BLaER1 (cell line): ENCODE data around the gene NCKAP5.
"Not testable (repeated sequence)": the region's sequence is repeated elsewhere in the genome, so short reads cannot be mapped to it uniquely, and the experiment has no call there.

Source experiments
- H3K27ac ChIP-seq: shearing (Covaris generic); formaldehyde crosslinking; 2 replicates; pipeline ENCODE4 v1.8.1; 2022
- H3K27me3 ChIP-seq: shearing (Covaris generic); formaldehyde crosslinking; 2 replicates; pipeline ENCODE4 v1.8.1; 2022
- H3K36me3 ChIP-seq: shearing (Covaris generic); formaldehyde crosslinking; 2 replicates; pipeline ENCODE4 v1.8.1; 2022
- H3K4me1 ChIP-seq: shearing (Covaris generic); formaldehyde crosslinking; 2 replicates; pipeline ENCODE4 v1.8.1; 2022
- H3K4me2 ChIP-seq: shearing (Covaris generic); formaldehyde crosslinking; 2 replicates; pipeline ENCODE4 v1.8.1; 2022
- H3K4me3 ChIP-seq: shearing (Covaris generic); formaldehyde crosslinking; 2 replicates; pipeline ENCODE4 v1.8.1; 2022
- H3K9ac ChIP-seq: shearing (Covaris generic); formaldehyde crosslinking; 2 replicates; pipeline ENCODE4 v1.8.1; 2022
- H3K9me3 ChIP-seq: shearing (Covaris generic); formaldehyde crosslinking; 2 replicates; pipeline ENCODE4 v1.8.1; 2022
- H4K20me1 ChIP-seq: shearing (Covaris generic); formaldehyde crosslinking; 2 replicates; pipeline ENCODE4 v1.8.1; 2022
- Cebpa-rat ChIP-seq: shearing (Covaris generic); IDR thresholded peaks from 2 replicates; pipeline ENCODE4 v1.8.1; 2022

Gene NCKAP5

DNA sequence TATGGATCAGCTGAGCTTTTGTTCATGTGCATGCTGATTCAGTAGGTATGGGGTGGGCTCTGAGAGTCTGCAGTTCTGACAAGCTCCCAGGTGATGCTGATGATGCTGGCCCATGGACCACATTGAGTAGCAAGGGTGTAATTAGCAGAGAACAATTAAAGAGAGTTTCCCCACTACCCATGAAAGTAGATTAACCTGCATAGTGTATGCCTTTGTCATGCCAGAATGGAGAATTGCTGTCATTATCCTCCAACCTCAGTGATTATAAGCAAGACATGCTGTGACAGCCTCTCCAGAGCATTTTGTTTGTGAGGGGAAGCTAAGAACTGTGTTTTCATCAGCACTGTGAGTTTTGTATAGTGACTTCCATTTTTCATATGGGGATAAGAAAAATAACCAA is 838.7 kb downstream of the NCKAP5 start:
- no peak overlapping the region for H3K27ac ChIP-seq
- no peak for TF ChIP-seq Cebpa-rat
- no peaks in the 10 kb centered on the region for H3K36me3 ChIP-seq
- H3K4me2 ChIP-seq = no peak overlapping the region
- no peak overlapping the region for H3K9ac ChIP-seq
- no peaks in the 10 kb centered on the region for H3K27me3 ChIP-seq
- H3K9me3 ChIP-seq = no peaks in the 10 kb centered on the region
- H3K4me1 ChIP-seq = no peaks in the 10 kb centered on the region
- no peak overlapping the region for H3K4me3 ChIP-seq
- H4K20me1 ChIP-seq = no peaks in the 10 kb centered on the region

DNA sequence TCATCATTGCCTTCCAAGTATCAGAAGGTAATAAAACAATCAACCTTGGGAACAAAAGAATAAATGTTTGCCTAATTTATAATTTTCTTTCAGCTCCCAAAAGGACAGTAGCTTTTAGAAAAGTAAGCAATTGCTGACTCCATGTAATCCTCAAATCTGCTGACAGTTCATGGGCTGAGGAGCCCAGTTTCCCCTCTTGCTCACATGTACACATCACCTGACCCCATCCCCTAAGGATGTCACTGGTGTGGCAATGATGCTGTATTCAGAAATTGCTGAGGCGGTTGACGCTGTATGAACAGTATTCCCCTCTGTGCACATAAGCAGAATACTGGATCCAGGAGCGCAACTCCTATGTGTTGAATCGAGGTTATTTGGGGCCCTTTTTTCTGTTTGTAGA is 842.1 kb downstream of the NCKAP5 start:
- Histone ChIP-seq H3K4me1 (no peaks in the 10 kb centered on the region), H3K36me3 (no peaks in the 10 kb centered on the region), H4K20me1 (no peaks in the 10 kb centered on the region), H3K27ac (no peak overlapping the region), H3K27me3 (no peaks in the 10 kb centered on the region), H3K4me2 (no peak overlapping the region), H3K9me3 (no peaks in the 10 kb centered on the region), H3K4me3 (no peak overlapping the region), H3K9ac (no peak overlapping the region)
- no peak for TF ChIP-seq Cebpa-rat

DNA sequence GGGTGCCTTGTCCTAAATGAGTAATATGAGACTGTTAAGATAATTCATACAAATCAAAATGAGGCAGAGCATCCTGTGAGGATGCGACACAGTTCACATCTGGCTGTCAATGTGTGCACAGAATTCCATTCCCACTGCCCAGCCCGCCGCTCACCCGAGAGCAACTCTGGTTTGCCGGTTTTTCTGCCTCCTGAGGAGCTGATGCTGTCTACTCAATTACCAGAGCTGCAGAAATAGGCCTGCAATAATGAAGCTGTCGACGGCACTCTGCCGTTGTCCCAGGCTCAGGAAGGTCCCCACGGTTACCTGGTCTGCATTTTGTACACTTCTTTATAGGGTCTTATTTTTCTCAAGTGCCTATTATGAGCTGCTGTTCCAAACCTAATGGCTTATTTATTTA is 842.5 kb downstream of the NCKAP5 start:
- Histone ChIP-seq H3K27me3 (no peaks in the 10 kb centered on the region), H4K20me1 (no peaks in the 10 kb centered on the region), H3K4me2 (no peak overlapping the region), H3K9me3 (no peaks in the 10 kb centered on the region), H3K36me3 (no peaks in the 10 kb centered on the region), H3K27ac (no peak overlapping the region), H3K4me1 (no peaks in the 10 kb centered on the region), H3K9ac (no peak overlapping the region), H3K4me3 (no peak overlapping the region)
- TF ChIP-seq Cebpa-rat = no peak

DNA sequence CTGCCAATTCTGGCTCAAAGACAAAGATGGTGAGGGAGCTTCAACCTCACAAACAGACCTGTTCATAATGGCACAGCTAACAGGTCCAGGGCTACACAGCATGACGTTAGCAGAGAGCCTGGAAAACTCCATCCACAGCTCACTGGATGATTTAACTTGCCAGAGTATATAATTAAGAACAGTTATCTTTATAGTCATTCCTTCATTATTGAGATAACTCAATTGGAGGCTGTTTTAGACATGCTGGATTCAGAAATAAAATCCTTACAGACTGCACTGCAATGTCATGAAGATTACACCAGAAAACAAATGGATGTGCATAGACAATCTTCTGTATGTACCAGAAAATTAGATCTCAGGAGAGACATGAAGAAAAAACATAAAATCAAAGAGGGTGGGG is 843.1 kb downstream of the NCKAP5 start:
- Histone ChIP-seq H3K9me3 (no peaks in the 10 kb centered on the region), H3K4me2 (no peak overlapping the region), H3K9ac (no peak overlapping the region), H3K27me3 (no peaks in the 10 kb centered on the region), H4K20me1 (no peaks in the 10 kb centered on the region), H3K36me3 (no peaks in the 10 kb centered on the region), H3K4me3 (no peak overlapping the region), H3K4me1 (no peaks in the 10 kb centered on the region), H3K27ac (no peak overlapping the region)
- no peak for TF ChIP-seq Cebpa-rat

DNA sequence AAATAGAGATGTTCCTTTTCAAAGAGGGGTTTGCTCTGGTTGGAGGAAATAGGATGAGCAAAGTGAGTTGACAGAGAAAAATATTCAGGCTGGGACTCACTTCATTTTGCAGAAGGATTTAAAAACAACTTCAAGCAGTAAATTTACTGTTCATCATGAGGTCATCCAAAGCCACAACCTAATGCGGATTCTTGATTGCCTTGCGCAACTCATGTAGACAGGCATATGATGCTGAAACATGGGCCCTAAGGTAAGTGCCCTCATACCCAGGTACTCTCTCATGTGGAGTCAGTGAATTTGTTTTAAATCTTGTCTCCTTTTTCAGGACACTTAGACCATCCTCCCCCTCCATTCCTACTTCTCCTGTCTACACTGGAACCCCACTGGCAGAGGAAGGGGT is 846.3 kb downstream of the NCKAP5 start:
- no peak overlapping the region for H3K27ac ChIP-seq
- H3K4me2 ChIP-seq = no peak overlapping the region
- no peaks in the 10 kb centered on the region for H3K36me3 ChIP-seq
- H4K20me1 ChIP-seq = no peaks in the 10 kb centered on the region
- H3K4me1 ChIP-seq = no peaks in the 10 kb centered on the region
- TF ChIP-seq Cebpa-rat = no peak
- no peak overlapping the region for H3K4me3 ChIP-seq
- H3K9me3 ChIP-seq = no peaks in the 10 kb centered on the region
- no peaks in the 10 kb centered on the region for H3K27me3 ChIP-seq
- H3K9ac ChIP-seq = no peak overlapping the region

DNA sequence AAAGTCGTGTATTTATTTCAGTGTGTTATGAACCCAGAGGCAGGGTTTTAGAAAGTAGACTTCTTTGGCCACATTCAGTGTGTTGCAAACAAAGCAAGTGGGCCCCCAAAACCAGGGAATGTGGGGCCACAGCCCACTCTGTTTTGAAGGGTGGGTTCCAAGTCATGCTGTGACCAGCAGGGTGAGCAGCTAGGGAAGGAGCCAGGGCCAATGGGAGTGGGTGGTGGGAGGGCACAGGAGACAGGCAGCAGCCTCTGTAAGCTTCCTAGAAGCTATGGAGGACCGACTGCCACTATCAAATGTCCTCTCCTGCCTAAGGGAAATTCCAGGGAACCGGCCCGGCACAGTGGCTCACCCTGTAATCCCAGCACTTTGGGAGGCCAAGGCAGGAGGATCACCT is 847.9 kb downstream of the NCKAP5 start:
- H3K9ac ChIP-seq = no peak overlapping the region
- H4K20me1 ChIP-seq = no peaks in the 10 kb centered on the region
- H3K36me3 ChIP-seq = no peaks in the 10 kb centered on the region
- peaks cover 5% of the 10 kb centered on the region for H3K4me1 ChIP-seq
- no peaks in the 10 kb centered on the region for H3K9me3 ChIP-seq
- H3K4me2 ChIP-seq = no peak overlapping the region
- H3K27me3 ChIP-seq = no peaks in the 10 kb centered on the region
- TF ChIP-seq Cebpa-rat = no peak
- no peak overlapping the region for H3K27ac ChIP-seq
- no peak overlapping the region for H3K4me3 ChIP-seq

DNA sequence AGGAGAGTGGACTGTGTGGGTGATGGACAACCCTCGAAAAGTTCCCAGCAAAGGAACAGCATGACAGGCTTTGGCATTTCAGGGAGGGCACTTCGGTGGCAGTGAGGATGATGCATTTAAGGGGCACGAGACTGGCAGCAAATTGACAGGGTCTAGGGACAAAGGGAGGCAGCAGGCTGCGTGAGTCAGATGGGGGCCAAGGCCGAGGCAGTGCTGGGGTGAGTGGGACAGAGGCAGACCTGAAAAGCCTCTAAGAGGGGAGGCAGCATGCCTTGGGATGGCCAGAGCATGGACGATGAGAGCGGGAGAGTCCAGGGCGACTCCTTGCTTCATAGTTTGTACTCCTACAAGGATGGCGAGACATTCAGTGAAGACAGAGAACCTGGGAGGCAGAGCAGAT is 848.8 kb downstream of the NCKAP5 start:
- Histone ChIP-seq H3K4me2 (no peak overlapping the region), H3K27ac (no peak overlapping the region), H3K9me3 (no peaks in the 10 kb centered on the region), H3K4me1 (peaks cover 9% of the 10 kb centered on the region), H3K4me3 (no peak overlapping the region), H3K36me3 (no peaks in the 10 kb centered on the region), H3K27me3 (no peaks in the 10 kb centered on the region), H4K20me1 (no peaks in the 10 kb centered on the region), H3K9ac (no peak overlapping the region)
- TF ChIP-seq Cebpa-rat = no peak

DNA sequence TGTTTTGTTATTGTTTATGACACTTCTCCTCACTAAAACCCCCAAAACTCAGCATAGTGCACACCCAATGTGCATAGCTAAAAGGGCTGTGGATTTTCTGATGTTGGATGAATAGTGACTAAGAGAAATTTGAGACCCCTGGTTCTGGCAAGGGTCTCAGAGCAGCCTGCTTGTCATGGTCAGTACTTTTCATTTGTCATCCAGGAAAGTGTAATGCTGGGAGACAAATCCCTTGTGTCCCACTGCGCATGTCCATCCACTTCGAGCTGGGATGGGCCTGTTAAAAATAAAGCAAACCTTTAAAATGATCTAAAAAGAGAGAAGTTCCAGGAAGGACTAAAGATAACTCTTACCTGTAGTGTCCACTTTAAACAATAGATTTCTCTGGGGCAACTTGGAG is 851.3 kb downstream of the NCKAP5 start:
- no peaks in the 10 kb centered on the region for H3K27me3 ChIP-seq
- no peak overlapping the region for H3K27ac ChIP-seq
- no peak overlapping the region for H3K4me2 ChIP-seq
- no peaks in the 10 kb centered on the region for H3K36me3 ChIP-seq
- H3K9me3 ChIP-seq = no peaks in the 10 kb centered on the region
- H3K9ac ChIP-seq = no peak overlapping the region
- TF ChIP-seq Cebpa-rat = no peak
- H4K20me1 ChIP-seq = no peaks in the 10 kb centered on the region
- H3K4me3 ChIP-seq = no peak overlapping the region
- H3K4me1 ChIP-seq = peaks cover 9% of the 10 kb centered on the region

DNA sequence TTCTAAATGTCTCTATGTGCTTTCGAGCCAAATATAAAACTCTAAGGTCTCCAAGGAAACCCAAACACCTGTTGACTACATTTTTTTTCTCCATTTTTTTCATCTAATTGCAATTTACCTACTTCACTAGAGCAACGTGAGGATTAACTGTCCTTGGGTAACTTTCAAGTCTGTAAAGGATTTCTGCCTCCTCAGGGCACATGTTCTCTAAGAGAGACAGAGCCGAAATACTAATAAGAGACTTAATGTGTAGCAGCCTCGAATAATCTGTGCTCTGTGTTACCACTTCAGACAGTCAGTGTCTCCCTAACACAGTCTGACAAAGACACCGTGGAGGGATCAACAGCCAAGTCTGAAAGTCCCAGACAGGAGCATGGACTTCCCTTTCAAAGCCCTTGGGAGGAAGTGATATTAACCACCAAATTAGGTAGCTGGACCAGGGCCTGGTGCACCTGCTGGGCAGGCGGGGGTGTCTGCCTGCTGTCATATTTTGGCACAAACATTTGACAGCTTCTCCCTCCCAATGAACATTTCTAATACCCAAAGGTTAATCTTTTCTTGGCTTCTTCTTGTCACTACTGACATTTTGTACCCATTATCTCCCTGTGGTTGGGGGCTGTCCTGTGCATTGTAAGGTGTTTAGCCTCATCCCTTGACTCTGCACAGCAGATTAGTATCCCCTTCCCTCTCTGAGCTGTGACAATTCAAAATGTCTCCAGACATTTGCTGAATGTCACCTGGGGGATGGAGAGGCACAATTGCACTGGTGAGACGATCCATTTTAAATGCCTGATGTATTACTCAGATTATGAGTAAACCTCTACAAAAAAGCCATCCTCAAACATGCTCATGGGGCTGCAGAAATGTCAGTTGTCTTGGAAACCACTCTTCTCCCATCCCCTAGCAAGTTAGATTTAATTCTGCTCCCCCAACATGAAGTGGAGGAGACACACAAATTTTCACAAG is 852.6 kb downstream of the NCKAP5 start:
- no peak overlapping the region for H3K27ac ChIP-seq
- H4K20me1 ChIP-seq = no peaks in the 10 kb centered on the region
- no peak overlapping the region for H3K4me3 ChIP-seq
- peak overlapping the region; percentile 60 for H3K4me2 ChIP-seq
- H3K27me3 ChIP-seq = no peaks in the 10 kb centered on the region
- peaks cover 9% of the 10 kb centered on the region for H3K4me1 ChIP-seq
- no peaks in the 10 kb centered on the region for H3K9me3 ChIP-seq
- H3K9ac ChIP-seq = no peak overlapping the region
- no peak for TF ChIP-seq Cebpa-rat
- no peaks in the 10 kb centered on the region for H3K36me3 ChIP-seq

DNA sequence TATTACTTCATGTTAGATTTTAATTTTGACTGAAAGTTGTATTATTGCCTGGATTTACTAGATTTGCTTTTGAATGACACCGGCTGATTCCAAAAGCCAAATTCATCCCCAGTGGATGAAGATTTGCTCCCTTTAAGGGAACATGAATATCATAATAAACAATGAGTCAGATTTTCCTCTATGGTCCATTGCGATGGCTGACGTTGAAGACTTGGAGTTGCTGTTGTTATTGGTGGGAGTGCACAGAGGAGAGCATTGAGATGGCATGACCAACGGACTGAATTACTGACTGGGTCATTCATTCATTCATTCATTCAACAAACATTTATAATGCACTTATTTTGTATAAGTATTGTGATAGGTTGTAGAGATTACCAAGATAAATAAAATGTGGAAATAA is 864.9 kb downstream of the NCKAP5 start:
- H3K4me2 ChIP-seq = no peak overlapping the region
- H3K4me1 ChIP-seq = peaks cover 10% of the 10 kb centered on the region
- H3K9ac ChIP-seq = no peak overlapping the region
- no peak overlapping the region for H3K4me3 ChIP-seq
- no peaks in the 10 kb centered on the region for H3K27me3 ChIP-seq
- H3K27ac ChIP-seq = no peak overlapping the region
- no peak for TF ChIP-seq Cebpa-rat
- H4K20me1 ChIP-seq = no peaks in the 10 kb centered on the region
- H3K9me3 ChIP-seq = no peaks in the 10 kb centered on the region
- H3K36me3 ChIP-seq = no peaks in the 10 kb centered on the region

DNA sequence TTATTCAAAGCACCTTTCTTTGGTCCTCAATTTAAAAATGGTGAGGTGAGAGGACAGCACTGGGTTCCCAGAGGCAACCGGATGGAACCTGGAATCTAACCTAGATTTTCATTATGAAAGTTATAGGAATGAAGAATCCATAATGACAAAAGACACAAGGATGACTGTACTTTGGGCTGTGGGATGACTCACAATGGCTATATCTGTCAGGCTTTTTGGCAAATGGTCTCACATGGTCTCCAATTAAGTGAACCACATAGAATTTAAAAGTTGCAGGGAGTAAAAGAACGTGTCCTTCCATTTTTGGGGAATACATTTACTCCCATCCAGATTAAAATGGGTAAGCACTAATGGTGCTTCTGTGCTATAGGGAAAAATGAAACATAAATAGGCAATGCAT is 866.5 kb downstream of the NCKAP5 start:
- no peak overlapping the region for H3K27ac ChIP-seq
- no peaks in the 10 kb centered on the region for H3K27me3 ChIP-seq
- H3K9ac ChIP-seq = no peak overlapping the region
- H3K9me3 ChIP-seq = no peaks in the 10 kb centered on the region
- H4K20me1 ChIP-seq = no peaks in the 10 kb centered on the region
- peaks cover 10% of the 10 kb centered on the region for H3K4me1 ChIP-seq
- H3K36me3 ChIP-seq = no peaks in the 10 kb centered on the region
- no peak for TF ChIP-seq Cebpa-rat
- no peak overlapping the region for H3K4me3 ChIP-seq
- H3K4me2 ChIP-seq = peak overlapping the region; percentile 30; the same call in 1 of the 2 replicates

DNA sequence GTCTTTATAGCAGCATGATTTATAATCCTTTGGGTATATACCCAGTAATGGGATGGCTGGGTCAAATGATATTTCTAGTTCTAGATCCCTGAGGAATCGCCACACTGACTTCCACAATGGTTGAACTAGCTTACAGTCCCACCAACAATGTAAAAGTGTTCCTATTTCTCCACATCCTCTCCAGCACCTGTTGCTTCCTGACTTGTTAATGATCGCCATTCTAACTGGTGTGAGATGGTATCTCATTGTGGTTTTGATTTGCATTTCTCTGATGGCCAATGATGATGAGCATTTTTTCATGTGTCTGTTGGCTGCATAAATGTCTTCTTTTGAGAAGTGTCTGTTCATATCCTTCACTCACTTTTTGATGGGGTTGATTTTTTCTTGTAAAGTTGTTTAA is 868.5 kb downstream of the NCKAP5 start:
- H3K9ac ChIP-seq, H3K27me3 ChIP-seq, H3K27ac ChIP-seq, H3K9me3 ChIP-seq, H3K4me3 ChIP-seq, H4K20me1 ChIP-seq, H3K36me3 ChIP-seq, H3K4me2 ChIP-seq, H3K4me1 ChIP-seq: not testable (repeated sequence)

DNA sequence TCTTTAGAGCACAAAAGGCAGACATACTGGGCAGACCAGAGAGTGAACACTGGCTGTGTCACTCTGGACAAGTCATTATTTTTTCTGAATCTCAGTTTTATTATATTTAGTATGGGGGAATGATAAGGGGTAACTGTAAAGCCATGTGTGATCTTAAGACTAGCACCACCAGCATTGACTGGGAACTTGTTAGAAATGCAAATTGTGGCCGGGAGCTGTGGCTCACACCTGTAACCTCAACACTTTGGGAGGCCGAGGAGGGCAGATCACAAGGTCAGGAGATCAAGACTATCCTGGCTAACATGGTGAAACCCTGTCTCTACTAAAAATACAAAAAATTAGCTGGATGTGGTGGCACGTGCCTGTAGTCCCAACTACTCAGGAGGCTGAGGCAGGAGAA is 869.9 kb downstream of the NCKAP5 start:
- not testable (repeated sequence) for H3K4me2 ChIP-seq, H3K4me3 ChIP-seq

More for the DNA sequence above, 869.9 kb downstream of the NCKAP5 start:
- H3K9ac ChIP-seq, H3K27me3 ChIP-seq, H3K27ac ChIP-seq, H4K20me1 ChIP-seq, H3K9me3 ChIP-seq, H3K36me3 ChIP-seq: not testable (repeated sequence)
- peaks cover 15% of the 10 kb centered on the region for H3K4me1 ChIP-seq
